K562 (cell line): ENCODE data around the gene POLR3GL. TPM values are rescaled to one million over a fixed set of nuclear protein-coding genes. Genes with fewer than 3 reads are reported as not detected.
A peak's percentile ranks its signal among the peaks of the same experiment; 100 is the strongest.

Source experiments
- SLC30A9 ChIP-seq: fragments of 250-450 bp; sonication (Bioruptor Pico); IDR thresholded peaks from 2 replicates; pipeline ENCODE4 v1.8.0; 2022; ENCODE audit warnings: mild to moderate bottlenecking, moderate library complexity
- ZC3H11A ChIP-seq: IDR thresholded peaks from 2 replicates; pipeline ENCODE4 v1.6.1; 2012; ENCODE audit warnings: low read depth, low read length, improper control_type of control experiment
- ZNF146 ChIP-seq: IDR thresholded peaks from one replicate; pipeline ENCODE4 v1.6.1; 2018; ENCODE audit warnings: missing compliant biosample characterization; ENCODE audit not compliant: unreplicated experiment
- ZNF239 ChIP-seq: fragments of 250-450 bp; sonication (Bioruptor Pico); IDR thresholded peaks from 2 replicates; pipeline ENCODE4 v1.4.0; 2020; ENCODE audit warnings: mild to moderate bottlenecking
- ZNF3 ChIP-seq: fragments of 250-450 bp; sonication (Bioruptor Pico); IDR thresholded peaks from 2 replicates; pipeline ENCODE4 v1.5.0; 2021; ENCODE audit warnings: mild to moderate bottlenecking, moderate library complexity
- ZNF561 ChIP-seq: fragments of 450-650 bp; formaldehyde crosslinking; conservative IDR thresholded peaks from 2 replicates; pipeline ENCODE4 v1.4.0; 2020; ENCODE audit warnings: mild to moderate bottlenecking, moderate library complexity
- polyA plus RNA-seq, 8 experiments: library from polyadenylated mRNA; depleted of rRNA in 4 of 8; stranded (reverse) in 5 of 8; unstranded in 3 of 8; fragments of >200 nt; fragmentation: Nextera tagmentation in 2 of 8; fragmentation: Illumina TruSeq in 1 of 8; extraction: Ambion mirVana in 2 of 8; extraction: Trizol in 1 of 8; gene quantifications; 2 replicates each; pipeline versions ENCODE4 v1.2.1 to v1.2.3, GENCODE V29; 2011 to 2014; ENCODE audit warnings: inconsistent platforms in 1 of 8, missing spikeins in 1 of 8
- total RNA-seq, 7 experiments: library from RNA; depleted of rRNA in 6 of 7; stranded (reverse); fragments of >200 nt in 6 of 7; fragmentation: Illumina TruSeq in 2 of 7; extraction: Trizol in 2 of 7; gene quantifications; 2 replicates each; pipeline versions ENCODE4 v1.2.1 to v1.2.3, GENCODE V29; 2011 to 2021; ENCODE audit warnings: low replicate concordance in 1 of 7
- TF ChIP-seq, protein P1 (sequence below): fragments of 200-800 bp; sonication (Bioruptor generic); IDR thresholded peaks from 2 replicates; pipeline ENCODE4 v1.6.1; 2017; ENCODE audit warnings: missing genetic modification characterization, missing compliant biosample characterization
- TF ChIP-seq, protein P2 (sequence below): fragments of 450-650 bp; IDR thresholded peaks from one replicate; pipeline ENCODE4 v1.6.1; 2018; ENCODE audit warnings: mild to moderate bottlenecking, moderate library complexity; ENCODE audit not compliant: partially characterized antibody
- TF ChIP-seq, protein P3 (sequence below): fragments of 450-650 bp; formaldehyde crosslinking; IDR thresholded peaks from 2 replicates; pipeline ENCODE4 v1.4.0; 2020; ENCODE audit warnings: mild to moderate bottlenecking, moderate library complexity
- TF ChIP-seq, protein P4 (sequence below): fragments of 250-450 bp; sonication (Bioruptor Pico); IDR thresholded peaks from 2 replicates; pipeline ENCODE4 v1.5.0; 2021
- TF ChIP-seq, protein P5 (sequence below): fragments of 250-450 bp; sonication (Bioruptor Pico); IDR thresholded peaks from 2 replicates; pipeline ENCODE4 v1.4.0; 2020; ENCODE audit warnings: mild to moderate bottlenecking, moderate library complexity
- TF ChIP-seq, protein P6 (sequence below), 2 experiments: fragments of 450-650 bp in 1 of 2; sonication (generic) in 1 of 2; formaldehyde crosslinking; conservative IDR thresholded peaks; 2 replicates each; pipeline versions ENCODE4 v1.4.0 to v1.8.1; 2020 to 2022; ENCODE audit warnings: mild to moderate bottlenecking in 1 of 2, missing genetic modification reagents in 1 of 2

POLR3GL gene
- total and polyA plus RNA-seq, 9 of the 15 experiments (the other 6 are each of a cell fraction or from before 2014, with no cell fraction given), result 14.6 to 48.4 (median 38.2) TPM

DNA sequence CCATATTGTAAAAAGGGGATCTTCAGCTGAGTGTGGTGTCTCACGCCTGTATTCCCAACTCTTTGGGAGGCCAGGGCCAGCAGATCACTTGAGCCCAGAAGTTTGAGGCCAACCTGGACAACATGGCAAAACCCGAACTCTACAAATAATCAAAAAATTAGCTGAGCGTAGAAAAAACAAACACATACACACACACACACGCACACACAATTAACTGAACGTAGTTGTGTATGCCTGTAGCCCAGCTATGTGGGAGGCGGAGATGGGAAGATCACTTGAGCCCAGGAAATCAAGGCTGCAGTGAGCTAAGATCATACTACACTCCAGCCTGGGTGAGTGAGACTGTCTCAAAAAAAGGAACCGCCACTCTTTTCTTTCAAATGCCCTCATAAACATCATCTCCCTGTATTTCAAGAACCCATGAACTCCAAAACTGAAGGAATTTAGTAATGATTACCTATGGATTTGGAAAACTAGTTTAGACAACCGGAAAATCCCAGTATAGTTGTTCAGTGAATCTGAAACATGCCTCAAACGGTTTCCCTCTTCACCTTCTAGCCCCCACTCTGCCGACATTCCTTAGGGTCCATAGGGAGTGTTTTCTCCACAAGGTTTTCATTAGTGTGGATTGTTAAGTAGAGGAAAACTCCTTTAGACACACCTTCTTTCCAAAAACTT is 27.4 kb downstream of the POLR3GL start (continued):
- TF ChIP-seq, protein P1, sequence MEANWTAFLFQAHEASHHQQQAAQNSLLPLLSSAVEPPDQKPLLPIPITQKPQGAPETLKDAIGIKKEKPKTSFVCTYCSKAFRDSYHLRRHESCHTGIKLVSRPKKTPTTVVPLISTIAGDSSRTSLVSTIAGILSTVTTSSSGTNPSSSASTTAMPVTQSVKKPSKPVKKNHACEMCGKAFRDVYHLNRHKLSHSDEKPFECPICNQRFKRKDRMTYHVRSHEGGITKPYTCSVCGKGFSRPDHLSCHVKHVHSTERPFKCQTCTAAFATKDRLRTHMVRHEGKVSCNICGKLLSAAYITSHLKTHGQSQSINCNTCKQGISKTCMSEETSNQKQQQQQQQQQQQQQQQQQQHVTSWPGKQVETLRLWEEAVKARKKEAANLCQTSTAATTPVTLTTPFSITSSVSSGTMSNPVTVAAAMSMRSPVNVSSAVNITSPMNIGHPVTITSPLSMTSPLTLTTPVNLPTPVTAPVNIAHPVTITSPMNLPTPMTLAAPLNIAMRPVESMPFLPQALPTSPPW (CRISPR knock-in tag), result 0 out of 2 replicates have a peak, but pooled peaks have one; percentile 5
- TF ChIP-seq ZNF146 (CRISPR knock-in tag) (no peak), SLC30A9 (no peak), ZNF3 (CRISPR knock-in tag) (peak; percentile 85), ZNF561 (CRISPR knock-in tag) (peak; percentile 86), ZNF239 (CRISPR knock-in tag) (peak; percentile 59), ZC3H11A (no peak)
- TF ChIP-seq, protein P2, sequence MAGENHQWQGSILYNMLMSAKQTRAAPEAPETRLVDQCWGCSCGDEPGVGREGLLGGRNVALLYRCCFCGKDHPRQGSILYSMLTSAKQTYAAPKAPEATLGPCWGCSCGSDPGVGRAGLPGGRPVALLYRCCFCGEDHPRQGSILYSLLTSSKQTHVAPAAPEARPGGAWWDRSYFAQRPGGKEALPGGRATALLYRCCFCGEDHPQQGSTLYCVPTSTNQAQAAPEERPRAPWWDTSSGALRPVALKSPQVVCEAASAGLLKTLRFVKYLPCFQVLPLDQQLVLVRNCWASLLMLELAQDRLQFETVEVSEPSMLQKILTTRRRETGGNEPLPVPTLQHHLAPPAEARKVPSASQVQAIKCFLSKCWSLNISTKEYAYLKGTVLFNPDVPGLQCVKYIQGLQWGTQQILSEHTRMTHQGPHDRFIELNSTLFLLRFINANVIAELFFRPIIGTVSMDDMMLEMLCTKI, result no peak
- TF ChIP-seq, protein P3, sequence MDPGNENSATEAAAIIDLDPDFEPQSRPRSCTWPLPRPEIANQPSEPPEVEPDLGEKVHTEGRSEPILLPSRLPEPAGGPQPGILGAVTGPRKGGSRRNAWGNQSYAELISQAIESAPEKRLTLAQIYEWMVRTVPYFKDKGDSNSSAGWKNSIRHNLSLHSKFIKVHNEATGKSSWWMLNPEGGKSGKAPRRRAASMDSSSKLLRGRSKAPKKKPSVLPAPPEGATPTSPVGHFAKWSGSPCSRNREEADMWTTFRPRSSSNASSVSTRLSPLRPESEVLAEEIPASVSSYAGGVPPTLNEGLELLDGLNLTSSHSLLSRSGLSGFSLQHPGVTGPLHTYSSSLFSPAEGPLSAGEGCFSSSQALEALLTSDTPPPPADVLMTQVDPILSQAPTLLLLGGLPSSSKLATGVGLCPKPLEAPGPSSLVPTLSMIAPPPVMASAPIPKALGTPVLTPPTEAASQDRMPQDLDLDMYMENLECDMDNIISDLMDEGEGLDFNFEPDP (CRISPR knock-in tag), result peak; percentile 95
- TF ChIP-seq, protein P4, sequence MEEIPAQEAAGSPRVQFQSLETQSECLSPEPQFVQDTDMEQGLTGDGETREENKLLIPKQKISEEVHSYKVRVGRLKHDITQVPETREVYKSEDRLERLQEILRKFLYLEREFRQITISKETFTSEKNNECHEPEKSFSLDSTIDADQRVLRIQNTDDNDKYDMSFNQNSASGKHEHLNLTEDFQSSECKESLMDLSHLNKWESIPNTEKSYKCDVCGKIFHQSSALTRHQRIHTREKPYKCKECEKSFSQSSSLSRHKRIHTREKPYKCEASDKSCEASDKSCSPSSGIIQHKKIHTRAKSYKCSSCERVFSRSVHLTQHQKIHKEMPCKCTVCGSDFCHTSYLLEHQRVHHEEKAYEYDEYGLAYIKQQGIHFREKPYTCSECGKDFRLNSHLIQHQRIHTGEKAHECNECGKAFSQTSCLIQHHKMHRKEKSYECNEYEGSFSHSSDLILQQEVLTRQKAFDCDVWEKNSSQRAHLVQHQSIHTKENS (CRISPR knock-in tag), result no peak; the same call in 1 of the 2 replicates
- TF ChIP-seq, protein P5, sequence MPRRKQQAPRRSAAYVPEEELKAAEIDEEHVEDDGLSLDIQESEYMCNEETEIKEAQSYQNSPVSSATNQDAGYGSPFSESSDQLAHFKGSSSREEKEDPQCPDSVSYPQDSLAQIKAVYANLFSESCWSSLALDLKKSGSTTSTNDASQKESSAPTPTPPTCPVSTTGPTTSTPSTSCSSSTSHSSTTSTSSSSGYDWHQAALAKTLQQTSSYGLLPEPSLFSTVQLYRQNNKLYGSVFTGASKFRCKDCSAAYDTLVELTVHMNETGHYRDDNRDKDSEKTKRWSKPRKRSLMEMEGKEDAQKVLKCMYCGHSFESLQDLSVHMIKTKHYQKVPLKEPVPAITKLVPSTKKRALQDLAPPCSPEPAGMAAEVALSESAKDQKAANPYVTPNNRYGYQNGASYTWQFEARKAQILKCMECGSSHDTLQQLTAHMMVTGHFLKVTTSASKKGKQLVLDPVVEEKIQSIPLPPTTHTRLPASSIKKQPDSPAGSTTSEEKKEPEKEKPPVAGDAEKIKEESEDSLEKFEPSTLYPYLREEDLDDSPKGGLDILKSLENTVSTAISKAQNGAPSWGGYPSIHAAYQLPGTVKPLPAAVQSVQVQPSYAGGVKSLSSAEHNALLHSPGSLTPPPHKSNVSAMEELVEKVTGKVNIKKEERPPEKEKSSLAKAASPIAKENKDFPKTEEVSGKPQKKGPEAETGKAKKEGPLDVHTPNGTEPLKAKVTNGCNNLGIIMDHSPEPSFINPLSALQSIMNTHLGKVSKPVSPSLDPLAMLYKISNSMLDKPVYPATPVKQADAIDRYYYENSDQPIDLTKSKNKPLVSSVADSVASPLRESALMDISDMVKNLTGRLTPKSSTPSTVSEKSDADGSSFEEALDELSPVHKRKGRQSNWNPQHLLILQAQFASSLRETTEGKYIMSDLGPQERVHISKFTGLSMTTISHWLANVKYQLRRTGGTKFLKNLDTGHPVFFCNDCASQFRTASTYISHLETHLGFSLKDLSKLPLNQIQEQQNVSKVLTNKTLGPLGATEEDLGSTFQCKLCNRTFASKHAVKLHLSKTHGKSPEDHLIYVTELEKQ (CRISPR knock-in tag), result no peak
- TF ChIP-seq, protein P6, sequence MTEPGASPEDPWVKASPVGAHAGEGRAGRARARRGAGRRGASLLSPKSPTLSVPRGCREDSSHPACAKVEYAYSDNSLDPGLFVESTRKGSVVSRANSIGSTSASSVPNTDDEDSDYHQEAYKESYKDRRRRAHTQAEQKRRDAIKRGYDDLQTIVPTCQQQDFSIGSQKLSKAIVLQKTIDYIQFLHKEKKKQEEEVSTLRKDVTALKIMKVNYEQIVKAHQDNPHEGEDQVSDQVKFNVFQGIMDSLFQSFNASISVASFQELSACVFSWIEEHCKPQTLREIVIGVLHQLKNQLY (CRISPR knock-in tag; conservative IDR thresholded peaks at IDR 0.05), result peak in 1 of 2 experiments; percentile 90; a peak in 2 of 4 replicates
